Type B pancreatic cell (in vitro differentiated cells): ENCODE measurements around the gene DHRS7B. TPM values are rescaled to one million over a fixed set of nuclear protein-coding genes. Genes with fewer than 3 reads are reported as not detected.

Experiments
- DNase-seq: peaks from one replicate; pipeline ENCODE4 v3.0.0; 2021; ENCODE audit warnings: mixed read lengths; ENCODE audit not compliant: unreplicated experiment; ENCODE audit errors: extremely low spot score
- H3K27ac Mint-ChIP-seq: 2 replicates; pipeline ENCODE4 v1.8.0; 2021; ENCODE audit warnings: mild to moderate bottlenecking, mixed read lengths
- H3K27me3 Mint-ChIP-seq: 2 replicates; pipeline ENCODE4 v1.8.0; 2021; ENCODE audit warnings: mixed read lengths
- H3K36me3 Mint-ChIP-seq: 2 replicates; pipeline ENCODE4 v1.8.0; 2021; ENCODE audit warnings: mixed read lengths
- H3K4me1 Mint-ChIP-seq: one replicate; pipeline ENCODE4 v1.8.0; 2021; ENCODE audit warnings: mixed read lengths; ENCODE audit not compliant: unreplicated experiment
- H3K4me3 Mint-ChIP-seq: 2 replicates; pipeline ENCODE4 v1.8.0; 2021; ENCODE audit warnings: mild to moderate bottlenecking, mixed read lengths
- H3K9me3 Mint-ChIP-seq: 2 replicates; pipeline ENCODE4 v1.8.0; 2021; ENCODE audit warnings: mixed read lengths
- CTCF ChIP-seq: fragments of 200-600 bp; sonication (generic); conservative IDR thresholded peaks from 2 replicates; pipeline ENCODE4 v1.5.0; 2021; ENCODE audit warnings: antibody characterized with exemption, mild to moderate bottlenecking
- total RNA-seq: library from RNA; stranded (reverse); gene quantifications from 2 replicates; pipeline ENCODE4 v1.2.1, GENCODE V29; 2021; ENCODE audit warnings: low replicate concordance

DHRS7B gene
- total RNA-seq, 1 donor from 2014 or later = 17.5 TPM

DNA sequence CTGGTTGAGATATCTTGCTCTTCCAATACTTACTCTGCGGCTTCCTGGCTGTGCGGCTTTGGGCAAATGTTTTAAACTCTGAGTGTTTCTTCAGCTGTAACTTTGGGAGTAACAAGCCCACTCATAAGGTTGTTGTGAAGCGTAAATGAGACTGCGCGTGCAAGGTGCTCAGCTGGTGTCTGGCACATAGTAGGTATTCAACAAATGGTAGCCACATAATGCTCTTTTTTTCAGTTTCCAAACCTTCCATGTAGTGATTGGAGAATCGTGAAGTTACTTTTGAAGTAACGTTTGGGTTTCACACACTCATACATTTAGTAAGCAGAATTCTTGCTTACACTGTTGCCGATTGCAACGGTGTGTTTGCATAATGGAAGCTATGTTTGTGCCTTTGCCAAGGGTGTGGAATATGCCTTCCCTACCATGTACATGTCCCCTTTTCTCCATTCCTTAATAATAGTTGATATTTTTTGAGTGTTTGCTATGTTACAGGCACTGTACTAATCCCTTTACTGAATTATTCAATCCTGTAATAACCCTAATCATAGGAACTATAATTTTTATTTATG lies 829 bp downstream of the DHRS7B start:
- H3K4me1 Mint-ChIP-seq = peaks cover 5% of the 10 kb centered on the region
- peak overlapping the region; percentile 95 for H3K27ac Mint-ChIP-seq
- no peak for DNase-seq
- H3K4me3 Mint-ChIP-seq = peak overlapping the region; percentile 95
- peaks cover 4% of the 10 kb centered on the region for H3K36me3 Mint-ChIP-seq
- no peak for TF ChIP-seq CTCF
- peaks cover 16% of the 10 kb centered on the region for H3K27me3 Mint-ChIP-seq
- no peaks in the 10 kb centered on the region for H3K9me3 Mint-ChIP-seq

- Mint-ChIP-seq H3K27me3 (peaks cover 7% of the 10 kb centered on the region), H3K36me3 (peaks cover 7% of the 10 kb centered on the region), H3K9me3 (no peaks in the 10 kb centered on the region), H3K4me1 (peaks cover 5% of the 10 kb centered on the region), H3K4me3 (peak overlapping the region; percentile 73), H3K27ac (no peak overlapping the region)
- DNase-seq = no peak
- TF ChIP-seq CTCF = peak; percentile 47
Measured at GRCh38 chr17:21129023-21129681, 2.4 kb downstream of the DHRS7B start.

DNA sequence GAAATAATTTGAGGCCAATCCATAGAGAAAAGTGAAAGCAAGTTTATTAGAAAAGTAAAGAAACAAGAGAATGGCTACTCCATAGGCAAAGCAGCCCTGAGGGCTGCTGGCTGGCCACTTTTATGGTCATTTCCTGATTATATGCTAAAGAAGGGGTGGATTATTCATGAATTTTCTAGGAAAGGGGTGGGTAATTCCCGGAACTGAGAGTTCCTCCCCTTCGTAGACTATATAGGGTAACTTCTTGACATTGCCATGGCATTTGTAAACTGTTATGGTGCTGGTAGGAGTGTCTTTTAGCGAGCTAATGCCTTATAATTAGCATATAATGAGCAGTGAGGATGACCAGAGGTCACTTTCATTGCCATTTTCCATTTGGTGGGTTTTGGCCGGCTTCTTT lies 4.4 kb downstream of the DHRS7B start:
- peaks cover 3% of the 10 kb centered on the region for H3K27me3 Mint-ChIP-seq
- peaks cover 7% of the 10 kb centered on the region for H3K36me3 Mint-ChIP-seq
- H3K4me1 Mint-ChIP-seq = peaks cover 5% of the 10 kb centered on the region
- H3K27ac Mint-ChIP-seq = no peak overlapping the region
- DNase-seq = no peak
- H3K4me3 Mint-ChIP-seq = no peak overlapping the region
- H3K9me3 Mint-ChIP-seq = no peaks in the 10 kb centered on the region
- no peak for TF ChIP-seq CTCF

- no peaks in the 10 kb centered on the region for H3K9me3 Mint-ChIP-seq
- no peaks in the 10 kb centered on the region for H3K27me3 Mint-ChIP-seq
- H3K27ac Mint-ChIP-seq = no peak overlapping the region
- no peaks in the 10 kb centered on the region for H3K4me1 Mint-ChIP-seq
- DNase-seq = no peak
- no peak for TF ChIP-seq CTCF
- no peak overlapping the region for H3K4me3 Mint-ChIP-seq
- H3K36me3 Mint-ChIP-seq = peaks cover 7% of the 10 kb centered on the region
Measured at GRCh38 chr17:21132428-21132827, 5.7 kb downstream of the DHRS7B start.

DNA sequence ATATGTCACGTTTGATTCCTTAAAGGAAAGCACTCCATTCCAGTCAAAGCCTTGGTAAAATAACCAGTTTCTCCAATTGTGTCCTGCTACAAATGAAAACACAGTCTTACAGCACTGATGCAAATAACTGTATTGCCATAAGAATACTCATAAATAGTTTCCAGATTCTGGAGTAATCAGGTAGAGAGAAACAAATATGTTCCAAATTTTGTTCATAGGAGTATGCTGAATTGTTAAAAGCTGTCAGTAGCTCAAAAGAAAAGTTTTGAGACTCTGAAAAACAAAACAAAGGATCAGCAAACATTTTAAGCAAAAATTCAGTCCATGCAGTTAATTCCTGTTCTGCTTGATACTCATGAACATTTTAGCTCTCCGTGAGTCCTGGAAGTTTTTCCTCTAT lies 7.8 kb downstream of the DHRS7B start:
- peaks cover 7% of the 10 kb centered on the region for H3K36me3 Mint-ChIP-seq
- H3K9me3 Mint-ChIP-seq = no peaks in the 10 kb centered on the region
- no peak overlapping the region for H3K4me3 Mint-ChIP-seq

More for the DNA sequence above, 7.8 kb downstream of the DHRS7B start:
- H3K4me1 Mint-ChIP-seq = no peaks in the 10 kb centered on the region
- TF ChIP-seq CTCF = no peak
- no peak overlapping the region for H3K27ac Mint-ChIP-seq
- no peak for DNase-seq
- no peaks in the 10 kb centered on the region for H3K27me3 Mint-ChIP-seq
